Measurements from ENCODE around the gene PFKFB4. TPM values are rescaled to one million over a fixed set of nuclear protein-coding genes. Genes with fewer than 3 reads are reported as not detected.
A peak's percentile ranks its signal among the peaks of the same experiment; 100 is the strongest.

The PFKFB4 gene
- total RNA-seq, 1 donor from 2014 or later: 12.9 TPM

GRCh38 chr3:48598323-48599076, 41.9 kb upstream of the PFKFB4 start:
- H3K36me3 ChIP-seq: peaks cover 61% of the 10 kb centered on the region
- H3K9me3 ChIP-seq: no peaks in the 10 kb centered on the region
- H3K27ac ChIP-seq: peak overlapping the region; percentile 60
- ATAC-seq (peak; percentile 6 to 13), DNase-seq (no peak)
- H3K27me3 ChIP-seq (ENCODE audit: low read depth): peaks cover 16% of the 10 kb centered on the region
- no peaks in the 10 kb centered on the region for H3K4me1 ChIP-seq
- intact Hi-C loops (cut with DNase I): no loop called here
- no peak overlapping the region for H3K4me3 ChIP-seq
- TF ChIP-seq CTCF (IDR thresholded peaks at IDR 0.05): no peak

GRCh38 chr3:48597408-48597800, 40.8 kb upstream of the PFKFB4 start:
- Histone ChIP-seq H3K27ac (no peak overlapping the region), H3K4me1 (no peaks in the 10 kb centered on the region), H3K27me3 (ENCODE audit: low read depth) (peaks cover 21% of the 10 kb centered on the region), H3K36me3 (peaks cover 50% of the 10 kb centered on the region), H3K4me3 (no peak overlapping the region), H3K9me3 (no peaks in the 10 kb centered on the region)
- intact Hi-C loops (cut with DNase I): no loop called here
- DNase-seq (no peak), ATAC-seq (no peak)
- no peak for TF ChIP-seq CTCF (IDR thresholded peaks at IDR 0.05)

- no peak overlapping the region for H3K4me3 ChIP-seq
- peaks cover 45% of the 10 kb centered on the region for H3K36me3 ChIP-seq
- no peak for TF ChIP-seq CTCF (IDR thresholded peaks at IDR 0.05)
- no peak overlapping the region for H3K27ac ChIP-seq
- H3K9me3 ChIP-seq: no peaks in the 10 kb centered on the region
- H3K4me1 ChIP-seq: no peaks in the 10 kb centered on the region
- DNase-seq (no peak), ATAC-seq (no peak)
- intact Hi-C loops (cut with DNase I): no loop called here
- peaks cover 23% of the 10 kb centered on the region for H3K27me3 ChIP-seq (ENCODE audit: low read depth)
Observed at GRCh38 chr3:48596676-48597407, 40.2 kb upstream of the PFKFB4 start.

- H3K27ac ChIP-seq: no peak overlapping the region
- no peak overlapping the region for H3K4me3 ChIP-seq
- no peaks in the 10 kb centered on the region for H3K4me1 ChIP-seq
- intact Hi-C loops (cut with DNase I): no loop called here
- H3K36me3 ChIP-seq: peaks cover 38% of the 10 kb centered on the region
- DNase-seq (no peak), ATAC-seq (no peak)
- peaks cover 23% of the 10 kb centered on the region for H3K27me3 ChIP-seq (ENCODE audit: low read depth)
- no peaks in the 10 kb centered on the region for H3K9me3 ChIP-seq
- TF ChIP-seq CTCF (IDR thresholded peaks at IDR 0.05): no peak
Observed at GRCh38 chr3:48596157-48596556, 39.6 kb upstream of the PFKFB4 start.

- H3K4me3 ChIP-seq: no peak overlapping the region
- no peak overlapping the region for H3K27ac ChIP-seq
- TF ChIP-seq CTCF (IDR thresholded peaks at IDR 0.05): no peak
- DNase-seq (no peak), ATAC-seq (peak in 1 of 2 donors; percentile 9)
- H3K36me3 ChIP-seq: peaks cover 33% of the 10 kb centered on the region
- H3K9me3 ChIP-seq: no peaks in the 10 kb centered on the region
- no peaks in the 10 kb centered on the region for H3K4me1 ChIP-seq
- intact Hi-C loops (cut with DNase I): no loop called here
- H3K27me3 ChIP-seq (ENCODE audit: low read depth): peaks cover 23% of the 10 kb centered on the region
Observed at GRCh38 chr3:48595526-48596121, 39.0 kb upstream of the PFKFB4 start.

Data from lower lobe of right lung (tissue), 2 donors.